GM19395 (cell line): Measurements from ENCODE around the gene C1orf74.

Source experiments
- ATAC-seq: cut with Tn5 transposase; IDR thresholded peaks from one replicate; pipeline ENCODE4 v1.9.1; 2021; ENCODE audit warnings: mild to moderate bottlenecking, moderate library complexity; ENCODE audit not compliant: unreplicated experiment

Gene C1orf74

DNA sequence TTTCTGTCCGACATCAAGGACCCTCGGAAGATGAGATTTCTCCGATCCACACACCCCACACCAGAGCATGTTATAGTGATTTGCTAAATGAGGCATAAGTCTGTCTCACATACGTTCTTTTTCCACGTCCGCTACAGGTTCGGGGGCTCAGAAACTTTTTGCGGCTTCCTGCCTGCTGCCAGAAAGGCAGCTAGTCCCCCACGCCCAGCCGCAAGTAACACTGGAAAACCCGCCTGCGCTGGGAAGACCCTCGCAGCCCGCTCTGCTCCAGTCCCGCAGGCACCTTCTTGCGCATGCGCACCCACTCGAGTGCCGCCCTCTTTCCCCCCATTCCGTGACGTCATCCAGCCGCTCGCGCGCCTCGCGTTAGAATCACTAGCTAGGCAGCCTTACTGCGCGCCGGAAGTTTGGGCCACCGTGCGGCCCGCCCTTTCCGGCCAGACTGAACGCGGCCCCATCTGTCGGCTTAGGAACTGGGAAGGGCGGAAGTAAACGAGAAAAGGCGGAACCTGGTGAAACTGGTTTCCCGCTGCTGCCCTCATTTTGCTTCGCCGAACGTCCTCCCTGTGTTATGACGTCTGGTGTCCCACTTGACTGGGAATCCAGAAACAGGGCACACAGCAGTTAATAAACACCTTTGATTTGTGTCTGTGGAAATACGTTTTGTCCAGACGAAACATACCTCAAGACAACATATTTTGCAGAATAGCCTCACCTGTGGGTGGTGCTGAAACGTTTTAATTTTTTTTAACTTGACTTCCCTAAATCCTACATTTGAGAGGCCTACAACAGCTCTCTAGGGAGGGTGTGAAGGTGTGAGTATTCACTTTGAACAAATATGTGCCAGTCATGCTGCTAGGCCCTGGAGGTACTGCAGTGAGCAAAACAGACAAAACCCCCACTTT is at the start of gene C1orf74:
Gene C1orf74 (minus strand): TSS at position 295 of the 905 bp plus-strand sequence. CDS start 925 bp downstream, outside the sequence.
- peak; percentile 99 for ATAC-seq

GRCh38 chr1:209831615-209832014 is 47.3 kb upstream of the C1orf74 start:
- ATAC-seq = no peak

- no peak for ATAC-seq
Observed at GRCh38 chr1:209830722-209831121, 46.4 kb upstream of the C1orf74 start.

GRCh38 chr1:209829716-209830115 is 45.4 kb upstream of the C1orf74 start:
- no peak for ATAC-seq

GRCh38 chr1:209827384-209828262 is 43.3 kb upstream of the C1orf74 start, which contains the start of gene UTP25:
Gene UTP25 (plus strand): TSS chr1:209827972. CDS start chr1:209828064, 92 bp downstream.
- ATAC-seq = peak; percentile 92

DNA sequence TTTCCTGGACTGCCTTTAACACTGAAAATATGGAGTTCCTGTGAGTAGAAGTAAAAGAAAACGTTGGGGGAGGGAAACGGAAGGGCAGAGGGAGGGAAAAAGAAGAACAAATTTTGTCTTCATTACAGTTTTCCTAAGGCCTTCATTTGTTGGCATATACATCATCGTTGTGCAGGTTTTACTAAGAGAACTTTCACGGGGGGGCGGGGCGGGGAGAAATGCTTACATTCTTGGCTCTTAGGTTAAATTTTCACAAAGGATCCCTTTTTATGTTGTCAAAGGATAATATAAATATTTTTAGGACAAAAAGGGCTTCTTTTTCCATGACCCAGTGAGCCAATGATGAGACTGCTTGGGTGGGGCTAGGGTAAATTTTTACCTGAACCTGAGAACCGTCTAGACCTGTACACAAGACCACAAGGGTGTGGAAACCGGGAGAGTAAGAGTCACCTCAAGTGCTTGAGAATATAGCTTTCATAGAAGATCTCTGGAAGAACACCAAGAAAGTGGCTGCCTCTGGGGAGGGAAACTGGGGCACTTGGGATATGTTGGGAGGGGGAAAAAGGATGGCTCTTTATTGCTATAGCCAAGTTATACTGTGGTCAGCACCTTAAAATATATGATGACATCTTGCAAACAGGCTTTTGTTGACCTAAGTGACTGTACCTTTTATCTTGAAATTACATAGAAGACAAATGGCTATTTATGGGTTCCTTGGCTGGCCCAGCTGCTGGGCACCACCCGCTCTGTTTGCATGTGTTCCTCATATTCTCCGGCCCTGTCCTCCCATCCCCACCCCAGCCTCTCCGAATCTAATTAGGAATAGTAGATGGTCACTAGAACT is 41.5 kb upstream of the C1orf74 start:
- no peak for ATAC-seq

GRCh38 chr1:209823143-209824041 is 39.0 kb upstream of the C1orf74 start:
- peak; percentile 57 for ATAC-seq

DNA sequence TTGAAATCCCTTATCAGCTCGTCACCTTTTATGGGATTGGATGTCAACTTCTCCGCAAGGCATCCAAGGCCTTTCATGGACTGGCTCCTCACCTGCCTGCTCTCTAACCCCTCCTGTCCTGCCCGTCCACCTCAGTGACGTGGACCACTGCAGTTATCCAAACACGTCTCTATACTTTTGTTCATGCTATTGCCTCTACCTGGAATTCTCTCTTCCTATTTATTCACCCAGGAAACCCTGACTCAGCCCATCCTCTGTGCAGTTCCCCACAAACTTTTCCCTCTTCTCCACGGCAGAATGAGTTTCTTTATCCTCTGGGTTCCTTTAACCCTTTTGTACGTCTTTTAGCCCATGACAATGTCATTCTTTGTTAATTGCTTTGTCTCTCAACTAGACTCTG is 38.3 kb upstream of the C1orf74 start:
- no peak for ATAC-seq

- ATAC-seq = no peak
Observed at GRCh38 chr1:209820986-209821385, 36.6 kb upstream of the C1orf74 start.

DNA sequence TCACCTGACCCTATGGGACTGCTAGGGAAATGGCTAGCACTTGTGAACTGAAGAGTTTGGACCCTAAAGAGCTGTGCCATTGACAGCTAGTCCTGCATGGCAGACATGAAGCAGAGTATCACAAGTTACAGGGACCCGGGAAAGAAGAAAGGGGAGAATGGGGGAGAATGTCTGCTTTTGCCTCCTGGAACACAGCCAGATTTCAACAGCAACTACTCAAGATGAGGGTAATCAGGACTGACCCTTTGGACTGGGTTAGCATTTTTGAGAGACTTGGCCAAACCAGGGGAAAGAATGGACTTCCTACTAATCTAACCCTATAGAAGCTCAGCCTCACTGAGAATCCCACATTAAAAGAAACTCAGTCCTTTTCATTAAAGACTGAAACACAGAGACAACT is 34.7 kb upstream of the C1orf74 start:
- no peak for ATAC-seq

DNA sequence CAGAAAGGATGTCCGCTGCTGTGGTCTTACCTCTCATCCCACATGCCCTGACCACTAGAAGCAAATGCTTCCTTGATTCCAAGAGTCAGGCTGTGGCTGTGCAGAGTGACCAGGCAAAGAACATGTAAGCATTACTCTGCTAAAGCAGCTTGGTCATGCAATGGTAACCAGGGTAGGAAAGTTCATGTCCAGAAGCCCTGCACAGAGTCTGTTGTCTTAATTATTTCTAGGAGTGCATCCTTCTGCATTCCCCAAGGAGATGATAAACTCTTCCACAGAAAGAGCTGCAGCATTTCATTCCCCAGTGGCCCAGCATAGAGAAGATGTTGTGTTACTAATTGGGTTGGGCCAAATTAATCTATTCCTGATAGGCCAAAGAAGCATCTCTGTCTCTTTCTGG is 33.3 kb upstream of the C1orf74 start:
- ATAC-seq = no peak

- no peak for ATAC-seq
Observed at GRCh38 chr1:209816923-209817322, 32.6 kb upstream of the C1orf74 start.

DNA sequence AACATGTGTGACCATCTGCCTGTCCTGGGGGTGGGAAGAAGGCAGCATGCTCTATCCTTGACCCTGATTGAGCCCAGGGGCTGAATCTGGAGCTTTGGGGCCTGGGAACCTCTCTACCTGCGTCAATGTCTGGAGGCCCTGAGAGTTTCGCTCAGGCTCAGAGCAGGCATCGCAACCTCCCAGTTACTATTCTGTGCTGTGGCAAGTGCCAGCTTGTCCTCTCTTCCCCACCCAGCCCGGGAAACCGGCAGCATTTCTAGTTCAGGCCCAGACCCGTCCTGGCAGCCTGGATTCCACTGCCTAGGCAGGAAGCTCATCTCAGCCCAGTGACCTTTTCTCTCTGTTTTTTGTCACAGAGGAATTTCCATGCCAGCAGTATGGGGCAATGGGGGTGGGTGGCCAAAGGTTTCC is 31.6 kb upstream of the C1orf74 start:
- no peak for ATAC-seq

DNA sequence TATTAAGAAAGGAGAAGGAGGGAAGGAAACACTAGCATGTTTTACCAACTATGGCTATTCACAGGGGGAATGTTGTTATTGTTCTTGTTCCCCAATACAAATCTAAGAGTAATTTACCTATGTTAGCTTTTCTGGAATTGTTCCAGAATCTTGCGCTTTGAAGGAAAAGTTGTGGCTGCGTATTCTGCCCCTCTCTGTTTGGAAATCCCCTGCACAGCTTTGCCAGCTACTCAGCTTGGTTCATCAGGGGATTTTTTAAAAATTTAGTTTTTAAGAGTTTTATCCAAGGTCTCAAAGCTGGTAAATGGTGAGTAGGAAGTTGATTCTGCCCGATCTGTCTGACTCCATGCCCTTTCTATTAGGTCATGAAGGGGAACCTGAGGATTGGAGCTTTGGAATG is 31.1 kb upstream of the C1orf74 start:
- no peak for ATAC-seq

DNA sequence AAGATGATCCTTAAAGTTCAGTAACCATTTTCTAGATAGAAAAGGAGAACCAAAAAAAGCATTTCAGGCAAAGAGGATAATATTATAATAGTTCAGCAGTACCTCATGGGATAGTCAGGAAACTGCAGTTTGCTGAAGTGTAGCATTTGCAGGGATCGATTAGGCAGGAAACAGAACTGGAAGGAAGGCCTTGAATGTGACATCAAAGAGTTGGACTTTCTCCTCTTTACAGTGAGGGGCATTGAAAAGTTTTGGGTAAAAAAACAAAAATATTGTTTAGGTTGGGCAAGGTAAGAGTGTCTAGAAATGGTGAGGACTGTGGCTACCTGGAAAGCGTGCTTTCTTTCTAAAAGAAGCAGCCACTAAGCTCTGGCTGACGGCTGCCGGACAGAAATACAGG is 29.5 kb upstream of the C1orf74 start:
- no peak for ATAC-seq

DNA sequence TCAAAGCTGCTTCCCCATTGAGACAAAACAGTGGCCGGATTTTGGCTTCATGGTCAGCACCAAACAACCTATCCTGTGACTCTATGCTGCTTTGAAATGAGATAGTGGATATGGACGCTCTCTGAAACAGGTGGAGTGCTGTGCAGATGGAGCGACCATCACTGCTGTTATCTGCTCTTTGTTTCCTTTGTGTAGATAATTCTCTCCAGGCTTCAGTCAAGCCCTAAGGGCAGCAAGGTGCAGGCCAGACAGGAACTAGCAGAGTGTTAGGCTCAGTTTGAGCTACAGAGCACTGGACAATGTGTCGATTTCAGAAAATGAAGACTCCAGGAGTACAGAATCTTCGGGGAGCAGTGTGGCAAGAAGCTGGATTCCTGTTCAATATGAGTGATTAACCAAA is 26.4 kb upstream of the C1orf74 start:
- ATAC-seq = no peak

- ATAC-seq = no peak
Observed at GRCh38 chr1:209809611-209810010, 25.3 kb upstream of the C1orf74 start.

DNA sequence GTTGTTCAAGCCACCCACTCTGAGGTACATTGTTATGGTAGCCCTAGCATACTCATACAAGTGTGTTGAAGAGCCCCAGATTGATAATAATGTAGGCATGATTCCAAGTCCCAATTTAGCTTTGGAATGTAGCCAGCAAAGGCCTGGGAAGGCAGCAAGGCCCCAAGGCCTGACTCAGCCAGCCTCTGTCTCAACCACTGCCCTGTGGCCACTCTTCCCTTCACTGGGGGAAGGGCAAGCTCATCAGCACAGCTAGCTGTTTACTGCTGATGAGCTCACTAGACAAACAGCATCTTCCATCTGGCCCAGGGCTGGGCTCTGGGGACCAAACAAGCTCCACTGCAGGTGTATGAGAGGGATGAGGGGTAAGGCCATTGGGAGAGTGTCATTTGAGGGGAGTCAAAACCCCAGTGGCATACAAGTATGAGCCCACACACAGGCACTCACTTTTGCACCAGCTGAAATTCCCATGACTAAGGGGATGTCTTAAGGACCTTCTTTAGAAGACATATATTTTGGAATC is 23.8 kb upstream of the C1orf74 start:
- no peak for ATAC-seq

DNA sequence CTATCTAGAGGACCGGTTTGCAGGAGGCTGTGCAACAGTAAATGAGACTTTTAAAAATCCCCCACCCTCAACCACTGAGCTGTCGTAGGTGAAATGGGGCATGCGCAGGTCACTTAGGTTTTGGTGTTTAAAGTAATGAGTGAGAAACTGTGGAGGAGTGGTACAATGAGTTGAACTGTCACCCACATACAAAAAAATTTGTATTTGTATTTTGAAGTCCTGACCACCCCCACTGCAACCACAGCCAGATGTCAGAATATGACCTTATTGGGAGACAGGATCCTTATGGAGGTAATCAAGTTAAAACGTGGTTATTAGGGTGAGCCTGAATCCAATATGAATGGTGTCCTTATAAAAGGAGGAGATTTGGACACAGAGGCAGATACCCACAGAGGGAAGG is 23.1 kb upstream of the C1orf74 start:
- ATAC-seq = no peak
